Measurements from ENCODE around the gene PHF2.
A peak's percentile ranks its signal among the peaks of the same experiment; 100 is the strongest.
"Not testable (repeated sequence)": the region's sequence is repeated elsewhere in the genome, so short reads cannot be mapped to it uniquely, and the experiment has no call there.

Gene PHF2

GRCh38 chr9:93665637-93666438, 89.5 kb downstream of the PHF2 start:
- DNase-seq (ENCODE audit: low spot score), result no peak

GRCh38 chr9:93666439-93666784, 90.0 kb downstream of the PHF2 start:
- DNase-seq (ENCODE audit: low spot score), result not testable (repeated sequence)

DNA sequence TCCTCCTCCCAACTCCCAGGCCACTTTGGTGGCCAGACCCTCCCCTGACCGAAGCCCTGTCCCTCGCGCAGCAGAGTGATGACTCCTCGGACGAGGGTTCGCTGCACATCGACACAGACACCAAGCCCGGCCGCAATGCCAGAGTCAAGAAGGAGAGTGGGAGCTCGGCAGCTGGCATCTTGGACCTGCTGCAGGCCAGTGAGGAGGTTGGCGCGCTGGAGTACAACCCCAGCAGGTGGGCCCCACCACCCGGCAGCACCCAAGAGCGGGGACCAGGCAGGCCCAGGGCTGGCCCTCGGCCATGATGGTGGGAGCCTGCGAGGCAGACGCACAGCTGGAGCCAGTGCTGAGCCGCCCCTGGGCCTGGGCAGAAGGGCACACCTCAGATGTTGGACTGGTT, 90.6 kb downstream of the PHF2 start:
- DNase-seq (ENCODE audit: low spot score), result no peak

- DNase-seq (ENCODE audit: low spot score), result no peak
Measured at GRCh38 chr9:93667627-93668026, 91.2 kb downstream of the PHF2 start.

GRCh38 chr9:93668261-93668871, 92.0 kb downstream of the PHF2 start:
- DNase-seq (ENCODE audit: low spot score), result no peak

- peak; percentile 42 for DNase-seq (ENCODE audit: low spot score)
Measured at GRCh38 chr9:93669116-93669957, 93.0 kb downstream of the PHF2 start.

DNA sequence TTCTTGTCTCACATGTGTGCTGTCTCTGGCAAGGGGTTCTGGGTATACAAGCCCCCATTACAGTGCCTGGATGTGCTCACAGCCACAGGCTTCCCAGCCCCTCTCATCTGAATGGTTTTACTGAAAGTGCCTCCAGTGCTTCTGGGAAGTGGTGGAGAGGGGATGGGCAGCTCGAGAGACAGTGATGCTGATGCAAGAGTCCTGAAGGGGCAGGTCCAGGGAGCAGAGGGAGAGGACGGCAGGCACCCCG, 93.5 kb downstream of the PHF2 start:
- no peak for DNase-seq (ENCODE audit: low spot score)

- DNase-seq (ENCODE audit: low spot score), result peak; percentile 78
Measured at GRCh38 chr9:93670208-93671019, 94.0 kb downstream of the PHF2 start.

- DNase-seq (ENCODE audit: low spot score), result no peak
Measured at GRCh38 chr9:93671020-93671338, 94.6 kb downstream of the PHF2 start.

GRCh38 chr9:93672330-93673020, 96.1 kb downstream of the PHF2 start:
- DNase-seq (ENCODE audit: low spot score), result not testable (repeated sequence)

DNA sequence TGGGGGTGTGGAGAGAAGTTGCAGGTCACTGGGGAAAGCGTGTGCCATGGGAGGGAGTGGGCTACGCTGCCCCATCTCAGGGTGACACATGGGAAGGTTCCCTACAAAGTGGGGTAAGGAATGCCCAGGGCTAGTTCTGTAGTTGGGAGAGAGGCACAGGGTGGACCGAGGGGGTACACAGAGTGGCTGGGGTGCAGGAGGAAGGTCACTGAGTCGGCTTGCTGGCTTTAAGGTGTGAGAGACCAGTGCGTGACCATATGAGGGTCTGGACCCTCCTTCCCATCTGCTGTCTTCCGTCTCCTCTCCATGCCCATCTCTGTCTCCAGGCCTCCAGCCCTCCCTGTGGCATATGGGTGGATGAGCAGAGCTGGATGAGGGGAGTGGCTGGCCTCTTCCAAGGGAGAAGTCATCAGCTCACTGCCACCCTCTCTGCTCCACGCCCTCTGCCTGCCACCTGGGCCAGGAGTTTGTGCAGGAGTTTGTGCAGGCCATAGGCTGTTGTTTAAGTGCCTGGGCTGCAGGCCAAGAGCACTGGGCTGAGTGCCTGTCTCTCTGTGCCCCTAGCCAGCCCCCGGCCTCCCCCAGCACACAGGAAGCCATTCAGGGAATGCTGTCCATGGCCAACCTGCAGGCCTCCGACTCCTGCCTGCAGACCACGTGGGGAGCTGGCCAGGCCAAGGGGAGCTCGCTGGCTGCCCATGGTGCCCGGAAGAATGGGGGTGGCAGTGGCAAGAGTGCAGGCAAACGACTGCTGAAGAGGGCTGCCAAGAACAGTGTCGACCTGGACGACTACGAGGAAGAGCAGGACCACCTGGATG, 96.8 kb downstream of the PHF2 start:
- DNase-seq (ENCODE audit: low spot score), result peak; percentile 78

- DNase-seq (ENCODE audit: low spot score), result no peak
Measured at GRCh38 chr9:93673839-93674334, 97.5 kb downstream of the PHF2 start.

DNA sequence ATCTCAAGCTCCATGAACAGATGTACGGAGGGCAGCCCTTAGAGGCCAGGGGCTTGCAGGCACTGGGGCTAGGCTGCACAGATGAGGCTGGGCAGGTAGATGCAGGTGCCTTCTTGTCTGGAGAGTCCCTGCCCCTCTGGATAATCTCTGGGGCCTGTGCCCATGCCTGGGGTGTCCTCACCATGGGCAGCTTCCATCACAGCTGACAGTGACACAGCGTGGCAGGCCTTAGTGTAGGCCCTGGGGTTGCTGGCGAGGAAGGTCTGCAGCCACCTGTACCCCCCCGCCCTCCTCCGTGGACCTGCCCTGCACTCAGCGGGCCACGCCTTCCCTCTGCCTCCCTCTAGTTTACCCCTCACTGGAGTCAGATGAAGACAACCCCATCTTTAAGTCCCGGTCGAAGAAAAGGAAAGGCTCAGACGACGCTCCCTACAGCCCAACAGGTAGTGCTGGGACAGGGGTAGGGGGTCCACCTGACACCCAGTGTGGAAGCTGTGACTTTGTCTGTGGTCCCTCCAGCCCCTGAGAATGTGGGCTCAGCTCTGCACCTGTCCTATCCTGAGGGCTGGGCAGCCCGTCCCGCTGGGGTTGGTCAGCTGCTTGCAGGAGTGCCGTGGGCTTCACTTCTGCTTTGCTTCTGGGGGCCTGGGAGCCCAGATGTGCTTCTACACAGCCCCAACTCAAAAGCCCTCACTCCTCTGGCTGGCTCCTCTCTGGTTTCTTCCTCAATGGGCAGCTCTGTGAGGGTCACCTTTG, 98.4 kb downstream of the PHF2 start:
- no peak for DNase-seq (ENCODE audit: low spot score)

- DNase-seq (ENCODE audit: low spot score), result no peak
Measured at GRCh38 chr9:93675336-93676150, 99.2 kb downstream of the PHF2 start.

- DNase-seq (ENCODE audit: low spot score), result no peak
Measured at GRCh38 chr9:93676310-93677047, 100.1 kb downstream of the PHF2 start.

GRCh38 chr9:93677048-93677571, 100.7 kb downstream of the PHF2 start:
- DNase-seq (ENCODE audit: low spot score), result no peak

GRCh38 chr9:93677641-93678136, 101.3 kb downstream of the PHF2 start:
- DNase-seq (ENCODE audit: low spot score), result no peak
